Measurements from ENCODE around the gene HOXB6. TPM values are rescaled to one million over a fixed set of nuclear protein-coding genes. Genes with fewer than 3 reads are reported as not detected.

Gene HOXB6
- total RNA-seq, 4 donors from 2014 or later = 0.88 to 18.2 (median 7.3) TPM; not detected in 1

DNA sequence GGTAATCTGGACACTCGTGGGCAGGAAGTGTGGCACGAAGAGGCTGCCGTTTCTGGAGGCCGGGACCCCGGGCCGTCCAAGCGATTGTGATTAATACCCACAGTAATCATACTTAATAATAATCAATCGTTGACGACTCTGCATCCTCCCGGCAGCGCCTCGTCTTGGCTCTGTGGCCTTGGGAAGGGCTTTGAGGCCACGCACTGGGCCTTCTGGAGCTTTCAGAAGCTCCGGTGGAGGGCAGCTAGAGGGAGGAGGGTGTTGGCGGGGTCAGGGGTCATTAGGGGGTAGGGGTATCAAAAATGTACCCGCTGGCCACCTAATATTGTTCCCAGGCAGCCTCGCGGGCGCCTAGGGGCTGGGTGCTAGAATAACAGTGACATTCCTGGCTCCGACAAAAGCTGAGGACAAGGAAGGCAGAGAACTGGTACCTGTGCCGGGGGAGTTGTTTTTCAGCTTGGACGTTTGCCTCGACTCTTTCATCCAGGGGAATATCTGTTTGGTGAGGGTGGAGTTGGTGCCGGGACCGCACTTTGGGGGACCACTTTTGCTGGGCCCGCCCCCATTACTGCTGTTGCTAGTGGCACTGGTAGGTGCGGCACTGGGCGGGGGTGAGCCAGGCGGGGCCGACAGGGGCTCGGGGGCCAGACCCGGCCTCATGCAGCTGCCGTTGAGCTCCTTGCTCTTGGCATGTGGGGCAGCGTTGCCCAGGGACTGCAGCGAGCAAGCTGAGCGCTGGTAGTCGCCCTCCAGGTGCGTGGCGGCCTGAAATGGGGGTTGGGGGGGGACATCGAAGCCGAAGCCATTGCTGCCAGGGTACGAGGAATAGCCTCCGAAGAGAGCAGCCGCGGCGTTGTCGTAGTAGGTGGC, 53.0 kb downstream of the HOXB6 start:
- Histone ChIP-seq H3K4me1 (peaks cover 6 to 8% of the 10 kb centered on the region in 2 donors), H3K9me3 (no peaks in the 10 kb centered on the region), H3K4me3 (no peak overlapping the region), H3K27ac (no peak overlapping the region), H3K36me3 (no peaks in the 10 kb centered on the region), H3K27me3 (no peaks in the 10 kb centered on the region)
- no peak for DNase-seq
- TF ChIP-seq, protein P1, sequence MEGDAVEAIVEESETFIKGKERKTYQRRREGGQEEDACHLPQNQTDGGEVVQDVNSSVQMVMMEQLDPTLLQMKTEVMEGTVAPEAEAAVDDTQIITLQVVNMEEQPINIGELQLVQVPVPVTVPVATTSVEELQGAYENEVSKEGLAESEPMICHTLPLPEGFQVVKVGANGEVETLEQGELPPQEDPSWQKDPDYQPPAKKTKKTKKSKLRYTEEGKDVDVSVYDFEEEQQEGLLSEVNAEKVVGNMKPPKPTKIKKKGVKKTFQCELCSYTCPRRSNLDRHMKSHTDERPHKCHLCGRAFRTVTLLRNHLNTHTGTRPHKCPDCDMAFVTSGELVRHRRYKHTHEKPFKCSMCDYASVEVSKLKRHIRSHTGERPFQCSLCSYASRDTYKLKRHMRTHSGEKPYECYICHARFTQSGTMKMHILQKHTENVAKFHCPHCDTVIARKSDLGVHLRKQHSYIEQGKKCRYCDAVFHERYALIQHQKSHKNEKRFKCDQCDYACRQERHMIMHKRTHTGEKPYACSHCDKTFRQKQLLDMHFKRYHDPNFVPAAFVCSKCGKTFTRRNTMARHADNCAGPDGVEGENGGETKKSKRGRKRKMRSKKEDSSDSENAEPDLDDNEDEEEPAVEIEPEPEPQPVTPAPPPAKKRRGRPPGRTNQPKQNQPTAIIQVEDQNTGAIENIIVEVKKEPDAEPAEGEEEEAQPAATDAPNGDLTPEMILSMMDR (IDR thresholded peaks at IDR 0.05) = no peak
- intact Hi-C loops (cut with DNase I; ENCODE audit: low total_unique reads) = no loop called here

DNA sequence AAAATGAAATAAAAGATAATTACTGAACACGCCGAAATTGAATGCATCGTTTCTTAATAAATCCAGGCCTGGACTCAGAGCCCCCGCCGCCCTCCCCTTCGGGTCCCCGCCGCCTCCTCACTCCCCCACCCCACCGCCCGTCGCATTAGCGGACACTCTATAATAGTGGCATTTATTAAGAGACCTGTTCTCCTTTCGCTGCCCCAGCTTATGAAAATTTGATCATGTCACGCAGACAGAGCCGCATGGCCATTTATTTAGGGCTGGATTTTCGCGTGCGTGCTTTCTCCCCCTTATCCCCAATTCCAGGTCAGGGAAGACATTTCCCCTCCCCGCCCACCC, 53.6 kb downstream of the HOXB6 start:
- H3K27me3 ChIP-seq = no peaks in the 10 kb centered on the region
- H3K9me3 ChIP-seq = no peaks in the 10 kb centered on the region
- intact Hi-C loops (cut with DNase I; ENCODE audit: low total_unique reads) = no loop called here
- TF ChIP-seq POLR2A (IDR thresholded peaks at IDR 0.05) = no peak
- TF ChIP-seq, protein P1 (IDR thresholded peaks at IDR 0.05) = no peak
- no peaks in the 10 kb centered on the region for H3K36me3 ChIP-seq
- DNase-seq = no peak
- no peak overlapping the region for H3K4me3 ChIP-seq
- no peak overlapping the region for H3K27ac ChIP-seq
- H3K4me1 ChIP-seq = peaks cover 6 to 7% of the 10 kb centered on the region in 2 donors

DNA sequence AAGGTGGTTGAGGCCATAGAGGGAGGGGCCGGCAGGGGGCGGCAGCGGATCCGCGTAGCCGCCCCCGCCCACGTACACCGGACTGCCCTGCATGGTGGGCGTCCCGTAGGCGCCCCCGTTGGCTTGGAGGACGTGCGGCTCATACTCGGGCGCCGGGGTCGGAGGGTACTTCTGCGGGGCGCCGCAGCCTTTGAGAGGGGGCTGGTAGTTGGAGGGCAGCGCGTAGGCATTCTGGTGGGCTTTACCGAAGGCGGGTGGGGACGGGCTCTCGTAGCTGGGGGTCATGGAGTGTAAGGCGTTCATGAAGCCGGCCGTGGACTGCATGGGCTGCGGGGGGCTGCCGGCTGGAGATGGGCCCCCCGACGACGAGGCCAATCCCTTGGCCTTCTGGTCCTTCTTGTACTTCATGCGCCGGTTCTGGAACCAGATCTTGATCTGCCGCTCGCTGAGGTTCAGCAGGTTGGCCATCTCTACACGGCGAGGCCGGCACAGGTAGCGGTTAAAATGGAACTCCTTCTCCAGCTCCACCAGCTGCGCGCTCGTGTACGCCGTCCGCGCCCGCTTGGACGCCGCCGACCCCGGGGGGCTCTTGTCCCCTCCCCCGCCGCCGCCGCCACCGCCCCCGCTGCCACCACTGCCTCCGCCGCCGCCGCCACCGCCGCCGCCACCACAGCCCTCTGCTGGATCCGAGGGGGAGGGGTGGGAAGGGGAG, 54.1 kb downstream of the HOXB6 start:
- no peak overlapping the region for H3K4me3 ChIP-seq
- intact Hi-C loops (cut with DNase I; ENCODE audit: low total_unique reads) = no loop called here
- DNase-seq = no peak
- H3K27ac ChIP-seq = no peak overlapping the region
- H3K36me3 ChIP-seq = no peaks in the 10 kb centered on the region
- TF ChIP-seq, protein P1 (IDR thresholded peaks at IDR 0.05) = no peak
- TF ChIP-seq POLR2A (IDR thresholded peaks at IDR 0.05) = no peak
- no peaks in the 10 kb centered on the region for H3K9me3 ChIP-seq
- H3K27me3 ChIP-seq = no peaks in the 10 kb centered on the region
- peaks cover 9% of the 10 kb centered on the region in 2 donors for H3K4me1 ChIP-seq

DNA sequence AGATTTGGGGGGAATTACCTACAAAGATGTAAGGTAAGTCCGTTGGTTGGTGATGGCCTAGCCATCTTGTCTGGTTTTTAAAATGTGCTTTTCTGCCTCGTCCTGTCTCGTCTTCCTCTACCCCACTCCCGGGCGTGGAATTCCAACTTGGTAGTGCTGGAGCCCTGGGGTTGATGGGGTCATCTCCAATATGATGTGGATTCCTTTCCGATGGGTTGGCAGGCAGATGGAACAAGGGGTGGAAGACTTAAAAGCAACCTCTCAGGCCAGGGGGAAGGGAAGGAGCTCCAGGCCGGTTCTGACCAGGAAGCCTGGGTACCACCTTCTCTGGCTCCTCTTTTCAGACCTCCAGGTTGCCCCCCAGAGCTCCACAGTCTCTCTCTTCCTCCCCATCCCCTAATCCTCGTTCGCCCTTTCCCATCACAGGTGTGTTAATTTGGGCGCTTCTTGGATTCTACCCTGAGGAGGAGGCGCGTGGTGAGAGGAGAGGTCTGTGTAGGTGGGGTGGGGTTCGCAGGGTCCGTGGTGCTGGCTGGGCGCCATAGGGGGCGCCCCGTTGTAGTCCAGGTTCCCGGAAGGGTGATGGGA, 54.8 kb downstream of the HOXB6 start:
- TF ChIP-seq POLR2A (IDR thresholded peaks at IDR 0.05) = no peak
- TF ChIP-seq, protein P1 (IDR thresholded peaks at IDR 0.05) = no peak
- no peaks in the 10 kb centered on the region for H3K9me3 ChIP-seq
- H3K4me1 ChIP-seq = peaks cover 15% of the 10 kb centered on the region in 2 donors
- H3K27me3 ChIP-seq = no peaks in the 10 kb centered on the region
- H3K4me3 ChIP-seq = no peak overlapping the region
- no peaks in the 10 kb centered on the region for H3K36me3 ChIP-seq
- no peak overlapping the region for H3K27ac ChIP-seq
- DNase-seq = no peak
- intact Hi-C loops (cut with DNase I; ENCODE audit: low total_unique reads) = no loop called here

DNA sequence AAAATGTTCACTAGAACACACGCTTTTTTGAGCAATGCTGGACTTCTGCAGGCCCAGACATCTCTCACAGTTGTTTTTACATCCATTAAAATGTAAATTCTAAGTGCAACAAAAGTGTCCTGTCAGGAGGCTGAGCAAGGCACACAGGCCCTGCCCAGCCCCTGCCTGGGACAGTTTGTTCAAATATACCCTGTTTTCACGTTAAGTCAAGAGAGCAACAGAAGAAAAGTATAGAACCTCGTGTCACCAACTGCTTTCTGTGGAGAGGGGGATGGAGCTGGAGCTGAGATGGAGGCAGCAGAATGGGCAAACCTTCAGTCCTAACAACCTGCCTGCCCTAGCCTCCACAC, 55.5 kb downstream of the HOXB6 start:
- no peak for TF ChIP-seq POLR2A (IDR thresholded peaks at IDR 0.05)
- TF ChIP-seq, protein P1 (IDR thresholded peaks at IDR 0.05) = no peak
- Histone ChIP-seq H3K9me3 (no peaks in the 10 kb centered on the region), H3K27ac (peak overlapping the region in 1 of 2 donors; percentile 93), H3K4me3 (no peak overlapping the region), H3K27me3 (no peaks in the 10 kb centered on the region), H3K4me1 (peaks cover 12 to 17% of the 10 kb centered on the region in 2 donors), H3K36me3 (no peaks in the 10 kb centered on the region)
- intact Hi-C loops (cut with DNase I; ENCODE audit: low total_unique reads) = no loop called here
- no peak for DNase-seq

Data from uterus (tissue), 4 donors.